ENCODE results near the gene SLC23A2.

- TF ChIP-seq CTCF (tag by site-specific recombination; IDR thresholded peaks at IDR 0.05) (no peak), PATZ1 (tag by site-specific recombination; IDR thresholded peaks at IDR 0.05) (no peak), SALL2 (tag by site-specific recombination; IDR thresholded peaks at IDR 0.05; ENCODE audit: borderline replicate concordance) (no peak), PBX3 (CRISPR knock-in tag; IDR thresholded peaks at IDR 0.05) (no peak), ZBTB26 (tag by site-specific recombination; optimal IDR thresholded peaks at IDR 0.05) (no peak), PRDM4 (tag by site-specific recombination; IDR thresholded peaks at IDR 0.05) (no peak), ZNF404 (tag by site-specific recombination; IDR thresholded peaks at IDR 0.05) (no peak), ZNF140 (tag by site-specific recombination; IDR thresholded peaks at IDR 0.05) (no peak)
These were observed 45.5 kb upstream of the SLC23A2 start for GRCh38 chr20:5046656-5047339.

Measured in HEK293 (cell line).